Kidney epithelial cell (primary cell): ENCODE measurements around the gene ISOC2. TPM values are rescaled to one million over a fixed set of nuclear protein-coding genes. Genes with fewer than 3 reads are reported as not detected.

Experiments
- DNase-seq: peaks from one replicate; pipeline ENCODE4 v3.0.0-alpha.2; 2010; ENCODE audit warnings: low read depth
- H3K27me3 ChIP-seq: 2 replicates; pipeline ENCODE4 v1.6.0; 2011; ENCODE audit warnings: low read length; ENCODE audit not compliant: control insufficient read depth, insufficient read depth
- H3K36me3 ChIP-seq: 2 replicates; pipeline ENCODE4 v1.5.1; 2011; ENCODE audit warnings: low read length; ENCODE audit not compliant: control insufficient read depth, insufficient read depth
- H3K4me3 ChIP-seq: 2 replicates; pipeline ENCODE4 v1.5.1; 2011; ENCODE audit warnings: low read depth, mild to moderate bottlenecking, control low read depth, low read length
- CTCF ChIP-seq: IDR thresholded peaks from 2 replicates; pipeline ENCODE4 v1.5.1; 2011; ENCODE audit warnings: mild to moderate bottlenecking, moderate library complexity, low read length, control low read depth, inconsistent platforms; ENCODE audit not compliant: insufficient read depth, poor library complexity, severe bottlenecking
- total RNA-seq: library from RNA; depleted of rRNA; stranded (reverse); fragments of >200 nt; gene quantifications from 2 replicates; pipeline ENCODE4 v1.2.3, GENCODE V29; 2015

ISOC2 gene
- total RNA-seq, 1 donor from 2014 or later: 49.8 TPM

- H3K4me3 ChIP-seq: no peak overlapping the region
- peak; percentile 95 for DNase-seq
- no peaks in the 10 kb centered on the region for H3K27me3 ChIP-seq
- no peak for TF ChIP-seq CTCF
- no peaks in the 10 kb centered on the region for H3K36me3 ChIP-seq
Measured at GRCh38 chr19:55474269-55475265, 13.1 kb upstream of the ISOC2 start.

DNA sequence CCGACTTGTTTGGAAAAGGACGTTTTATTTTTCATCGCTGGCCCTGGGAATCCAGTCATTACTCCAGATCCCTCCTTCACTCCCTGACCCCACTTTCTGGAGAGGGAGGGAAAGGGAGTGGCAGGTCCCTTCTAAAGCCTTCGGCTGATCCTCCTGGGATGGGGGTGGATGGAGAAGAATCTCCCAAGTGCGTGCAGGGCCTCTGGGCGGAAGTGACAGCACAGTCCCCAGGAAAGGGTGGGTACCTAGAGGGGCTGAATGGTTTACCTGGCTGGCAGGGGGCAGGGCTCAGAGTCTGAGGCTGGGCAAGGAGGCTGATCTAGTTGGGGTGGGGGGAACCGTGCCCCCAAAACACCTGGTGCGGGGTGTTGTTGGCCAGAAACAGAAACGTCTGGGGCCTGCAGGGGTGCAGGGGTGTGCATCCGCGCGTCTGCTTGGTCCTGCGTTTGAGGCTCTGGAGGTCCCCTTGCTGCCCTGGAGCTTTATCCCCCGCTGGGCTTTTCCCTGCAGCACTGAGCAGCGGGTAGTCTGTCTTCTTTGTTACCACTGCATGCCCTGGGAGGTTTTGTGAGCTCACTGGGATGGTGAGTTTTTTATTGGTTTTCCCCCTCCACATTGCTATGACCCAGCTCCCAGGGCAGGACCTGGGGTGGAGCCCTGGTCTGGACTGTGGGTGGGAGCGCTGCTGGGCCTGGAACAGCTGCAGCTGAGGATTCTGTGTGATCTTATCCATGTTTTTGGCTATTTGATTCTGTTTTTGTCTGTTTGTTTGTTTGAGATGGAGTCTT is 12.0 kb upstream of the ISOC2 start:
- no peaks in the 10 kb centered on the region for H3K27me3 ChIP-seq
- TF ChIP-seq CTCF: no peak
- H3K36me3 ChIP-seq: no peaks in the 10 kb centered on the region
- H3K4me3 ChIP-seq: no peak overlapping the region
- peak; percentile 50 for DNase-seq

GRCh38 chr19:55472463-55472862 is 11.0 kb upstream of the ISOC2 start:
- peak; percentile 73 for DNase-seq

GRCh38 chr19:55471266-55471665 is 9.8 kb upstream of the ISOC2 start:
- no peaks in the 10 kb centered on the region for H3K36me3 ChIP-seq
- no peaks in the 10 kb centered on the region for H3K27me3 ChIP-seq
- H3K4me3 ChIP-seq: no peak overlapping the region
- no peak for DNase-seq
- no peak for TF ChIP-seq CTCF

More at GRCh38 chr19:55472463-55472862, 11.0 kb upstream of the ISOC2 start:
- Histone ChIP-seq H3K36me3 (no peaks in the 10 kb centered on the region), H3K4me3 (no peak overlapping the region), H3K27me3 (no peaks in the 10 kb centered on the region)
- TF ChIP-seq CTCF: no peak

GRCh38 chr19:55468054-55468393 is 6.6 kb upstream of the ISOC2 start:
- no peak for TF ChIP-seq CTCF
- H3K27me3 ChIP-seq: peaks cover 8% of the 10 kb centered on the region
- no peak for DNase-seq
- no peaks in the 10 kb centered on the region for H3K36me3 ChIP-seq
- no peak overlapping the region for H3K4me3 ChIP-seq
